ENCODE measurements around the gene NXPH3.
A peak's percentile ranks its signal among the peaks of the same experiment; 100 is the strongest.
"Not testable (repeated sequence)": the region's sequence is repeated elsewhere in the genome, so short reads cannot be mapped to it uniquely, and the experiment has no call there.

Gene NXPH3

DNA sequence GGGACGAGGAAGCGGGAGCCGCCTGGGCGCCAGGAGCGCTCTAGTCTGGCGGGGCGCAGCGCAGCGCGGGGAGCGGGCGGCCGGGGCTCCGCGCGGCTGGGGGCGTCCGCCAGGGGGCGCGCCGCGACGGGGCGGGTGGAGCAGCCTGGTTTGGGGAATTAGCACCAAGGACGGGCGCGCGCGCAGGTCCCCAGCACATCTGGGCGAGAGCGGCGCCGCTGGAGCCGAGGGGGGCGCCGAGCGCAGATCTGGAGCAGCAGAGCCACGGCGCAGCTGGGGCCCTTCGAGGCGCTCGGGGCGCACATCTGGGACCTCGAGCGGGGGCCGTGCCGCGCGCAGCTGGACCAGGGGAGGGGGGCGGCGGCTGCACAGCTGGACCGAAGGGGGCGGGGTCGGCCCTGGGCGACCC, at the start of gene NXPH3:
Gene NXPH3 (plus strand): TSS at position 193 of the 409 bp plus-strand sequence. CDS start 349 bp downstream, outside the sequence.
- peak in 3 of 4 experiments; percentile 30 to 55 (median 42) for DNase-seq

GRCh38 chr17:49527927-49528651, 47.6 kb upstream of the NXPH3 start:
- DNase-seq, result no peak

GRCh38 chr17:49528966-49529365, 46.7 kb upstream of the NXPH3 start:
- no peak for DNase-seq

DNA sequence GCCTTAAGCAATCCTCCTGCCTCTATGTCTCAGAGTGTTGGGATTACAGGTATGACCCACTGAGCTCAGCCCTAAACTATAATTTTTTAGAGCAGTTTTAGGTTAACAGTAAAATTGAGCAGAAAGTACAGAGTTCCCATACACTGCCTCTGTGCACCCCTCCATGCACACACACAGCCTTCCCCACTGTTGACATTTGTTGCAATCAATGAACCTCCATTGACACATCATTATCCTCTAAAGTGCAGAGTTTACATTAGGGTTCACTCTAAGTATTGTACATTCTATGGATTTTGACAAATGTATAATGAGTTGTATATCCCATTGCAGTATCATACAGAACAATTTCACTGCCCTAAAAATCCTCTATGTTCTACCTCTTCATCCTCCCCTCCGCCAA, 45.6 kb upstream of the NXPH3 start:
- no peak for DNase-seq

- DNase-seq, result no peak
Measured at GRCh38 chr17:49543860-49544259, 31.8 kb upstream of the NXPH3 start.

DNA sequence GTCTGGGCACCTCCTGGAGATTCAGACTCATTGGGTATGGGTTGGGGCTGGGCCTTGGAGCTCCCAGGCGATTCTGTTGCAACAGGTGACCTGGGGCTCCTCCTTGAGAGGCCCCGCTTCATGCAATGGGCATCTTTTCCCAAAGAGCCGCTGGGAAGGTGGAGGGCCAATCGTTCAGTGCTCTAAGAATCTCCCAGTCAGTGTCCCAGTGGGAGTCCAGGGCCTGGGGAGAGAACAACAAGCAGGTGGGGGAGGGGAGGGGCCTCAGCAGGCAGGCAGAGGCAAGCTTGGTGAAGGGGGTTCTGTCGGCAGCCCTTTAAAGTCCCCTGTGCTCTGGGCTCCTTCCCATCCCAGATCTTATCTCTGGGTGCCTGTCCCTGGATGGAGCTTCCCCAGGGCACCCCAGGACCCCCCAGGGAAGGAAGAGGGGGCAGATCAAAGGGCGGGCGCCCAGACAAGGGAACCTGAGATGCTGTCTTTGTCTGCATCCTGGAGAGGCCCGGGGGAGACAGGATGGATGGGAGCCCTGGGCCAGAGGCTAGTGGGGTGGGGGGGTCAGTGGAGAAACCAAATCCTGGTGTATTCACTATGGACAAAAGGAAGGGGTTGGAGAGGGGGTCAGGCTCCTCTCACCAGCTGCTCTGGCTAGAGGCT, 30.5 kb upstream of the NXPH3 start:
- no peak for DNase-seq

GRCh38 chr17:49545806-49546545, 29.7 kb upstream of the NXPH3 start:
- DNase-seq, result no peak

DNA sequence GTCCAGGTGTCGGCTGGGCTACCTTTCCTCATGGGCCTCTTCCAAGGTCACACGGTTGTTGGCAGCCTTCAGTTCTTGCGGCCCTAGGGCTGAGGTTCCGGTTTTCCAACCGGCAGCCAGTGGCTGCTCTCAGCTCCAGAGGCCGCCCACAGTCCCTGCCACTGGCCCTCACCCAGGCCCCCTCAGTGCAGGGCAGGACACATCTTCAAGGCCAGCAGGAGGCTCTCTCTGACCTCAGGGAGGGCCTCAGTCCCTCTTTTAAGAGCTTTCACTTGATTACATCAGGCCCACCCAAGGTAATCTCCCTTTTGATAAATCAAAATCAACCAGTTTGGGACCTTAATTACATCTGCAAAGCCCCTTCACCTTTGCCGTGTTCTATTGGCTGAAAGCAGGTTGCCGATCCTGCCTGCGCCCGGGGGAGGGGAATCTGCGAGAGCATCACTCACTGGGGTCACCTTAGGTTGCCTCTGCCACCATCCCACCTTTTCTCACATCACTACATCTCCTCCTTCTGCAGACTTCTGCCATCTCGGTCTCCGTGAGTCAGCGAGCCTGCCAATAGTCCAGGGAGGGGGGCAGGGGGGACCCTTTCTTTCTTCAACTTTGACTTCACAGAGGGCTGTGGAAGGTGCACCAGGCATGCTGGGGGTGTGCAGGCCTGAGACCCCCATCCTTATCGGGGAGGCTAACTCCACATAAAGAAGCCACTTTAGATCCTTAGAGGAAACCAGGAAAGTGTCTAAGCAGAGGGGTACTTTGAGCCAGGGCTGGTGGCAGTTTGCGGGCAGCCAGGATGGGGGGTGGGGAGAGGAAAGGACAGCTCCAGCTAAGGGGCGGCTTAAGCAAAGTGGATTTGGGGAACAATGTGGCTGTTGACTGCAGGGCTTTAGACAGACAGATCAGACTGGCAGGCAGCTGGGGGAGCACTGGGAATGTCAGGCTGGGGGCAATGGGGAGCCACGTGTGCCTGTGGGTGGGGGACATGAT, 28.8 kb upstream of the NXPH3 start:
- DNase-seq, result no peak

- no peak for DNase-seq
Measured at GRCh38 chr17:49547566-49547965, 28.1 kb upstream of the NXPH3 start.

- no peak for DNase-seq
Measured at GRCh38 chr17:49548051-49548505, 27.6 kb upstream of the NXPH3 start.

DNA sequence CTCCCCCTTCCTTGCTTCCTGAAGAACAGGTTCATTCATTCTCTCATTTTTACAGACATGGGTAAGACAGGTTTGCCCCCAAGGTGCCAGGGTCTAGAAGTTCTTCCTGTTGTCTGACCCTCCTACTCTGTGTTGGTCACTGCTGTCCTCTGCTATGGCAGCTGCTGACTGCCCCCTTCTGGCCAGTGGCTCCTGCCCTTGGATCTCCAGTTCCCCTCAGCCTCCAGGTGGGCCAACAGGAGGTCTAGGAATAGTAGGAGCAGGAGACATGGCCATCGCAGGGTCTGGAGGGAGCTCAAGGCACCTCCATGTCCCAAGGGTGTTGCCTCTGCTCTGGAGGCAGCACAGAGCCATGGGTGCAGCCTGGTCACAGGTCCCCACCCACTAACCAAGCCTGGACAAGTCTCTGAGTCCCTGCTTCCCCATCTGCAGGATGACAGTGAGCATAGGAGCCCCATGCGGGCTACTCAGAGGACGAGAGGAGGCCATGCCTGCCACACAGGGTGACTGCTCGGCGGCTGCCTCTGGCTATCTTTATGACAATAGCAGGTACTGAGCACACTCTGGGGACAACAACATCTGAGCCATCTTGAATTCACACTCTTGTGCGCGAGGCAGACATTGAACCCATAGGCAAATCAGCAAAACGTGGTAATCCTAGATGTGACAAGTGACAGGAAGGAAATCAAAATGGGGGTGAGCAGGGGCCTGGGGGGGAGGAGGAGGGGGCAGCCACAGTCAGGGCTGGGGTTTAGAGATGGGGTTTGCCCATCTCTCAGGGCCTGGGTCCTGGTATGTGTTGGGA, 27.0 kb upstream of the NXPH3 start:
- DNase-seq, result no peak

- no peak for DNase-seq
Measured at GRCh38 chr17:49549311-49549605, 26.4 kb upstream of the NXPH3 start.

GRCh38 chr17:49549691-49550678, 25.7 kb upstream of the NXPH3 start:
- no peak for DNase-seq

GRCh38 chr17:49550764-49551163, 24.9 kb upstream of the NXPH3 start:
- not testable (repeated sequence) for DNase-seq

DNA sequence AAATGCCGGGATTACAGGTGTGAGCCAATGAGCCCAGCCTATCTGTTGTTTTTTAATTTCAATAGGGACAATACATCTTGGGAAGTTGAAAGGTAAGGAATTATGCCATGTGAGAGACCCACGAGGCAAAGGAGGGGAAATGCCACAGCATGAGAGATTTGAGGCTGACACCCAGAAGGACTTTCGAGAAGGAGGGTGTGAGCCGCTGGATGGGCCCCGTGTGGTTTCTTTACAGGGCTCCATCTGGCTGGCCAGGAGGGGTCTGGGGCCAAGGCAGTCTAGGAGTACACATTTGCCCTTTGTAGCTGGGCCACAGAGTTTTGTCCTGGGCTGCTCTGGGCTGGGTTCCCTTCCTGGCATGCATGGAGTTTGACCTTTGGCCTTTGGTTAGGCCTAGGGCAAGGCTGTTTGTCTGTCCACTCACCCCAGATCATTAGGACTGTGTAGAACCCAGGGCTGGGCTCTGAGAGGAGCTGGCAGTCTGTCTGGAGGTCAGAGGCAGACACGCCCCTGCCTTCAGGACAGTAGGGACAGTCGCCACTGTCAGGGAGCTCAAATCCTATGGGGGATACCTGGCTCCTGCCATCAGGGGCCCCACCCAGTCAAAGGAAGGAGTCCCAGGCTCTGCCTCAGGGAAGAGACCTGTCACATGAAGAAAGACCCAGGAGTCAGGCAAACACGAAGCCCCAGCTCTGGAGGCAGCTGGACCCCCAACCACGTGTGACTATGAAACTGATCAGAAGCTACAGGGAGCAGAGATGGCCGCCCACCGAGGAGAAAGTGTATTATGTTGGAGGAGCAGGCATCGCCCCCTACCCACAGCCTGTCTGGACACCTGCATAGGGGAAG, 24.2 kb upstream of the NXPH3 start:
- DNase-seq, result no peak

- DNase-seq, result no peak
Measured at GRCh38 chr17:49552070-49552751, 23.5 kb upstream of the NXPH3 start.

DNA sequence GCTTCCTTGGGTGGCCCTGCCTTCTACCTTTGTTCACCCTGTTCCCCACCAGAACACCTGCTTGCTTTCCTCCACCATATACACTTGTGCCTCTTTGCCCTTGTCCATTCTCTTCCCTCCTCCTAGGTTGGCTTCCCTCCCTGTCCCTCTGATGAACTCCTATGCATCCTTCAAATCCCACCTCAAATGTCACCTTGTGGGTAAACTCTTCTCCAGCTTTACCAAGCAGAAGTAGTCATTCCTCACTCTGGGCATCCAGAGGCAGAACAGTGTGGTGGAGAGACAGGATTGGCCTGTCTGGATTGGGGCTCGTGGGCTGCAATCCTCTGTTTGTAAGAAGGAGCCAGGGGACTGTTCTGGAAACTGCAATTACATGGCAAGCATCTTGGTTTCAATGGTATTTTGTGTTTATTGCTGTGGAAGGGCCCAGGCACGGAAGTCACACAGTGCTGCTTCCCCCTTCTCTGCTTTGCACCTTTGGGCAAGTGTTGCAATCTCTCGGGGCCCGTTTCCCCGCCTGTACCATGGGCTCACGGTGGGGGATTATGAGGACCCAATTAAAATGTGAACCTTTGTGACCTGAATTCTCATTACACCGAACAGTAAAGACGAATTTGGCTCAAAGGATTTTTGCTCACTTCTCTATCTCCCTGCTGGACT, 21.9 kb upstream of the NXPH3 start:
- DNase-seq, result no peak

Data from activated naive CD4-positive, alpha-beta T cell (primary cell).